SIG-M5 (cell line): ENCODE measurements around the gene VIPR2.
"Not testable (repeated sequence)": the region's sequence is repeated elsewhere in the genome, so short reads cannot be mapped to it uniquely, and the experiment has no call there.

ENCODE experiments used
- DNase-seq: peaks from one replicate; lab custom pipeline; 2025; lab: John Stamatoyannopoulos, UW

The VIPR2 gene

DNA sequence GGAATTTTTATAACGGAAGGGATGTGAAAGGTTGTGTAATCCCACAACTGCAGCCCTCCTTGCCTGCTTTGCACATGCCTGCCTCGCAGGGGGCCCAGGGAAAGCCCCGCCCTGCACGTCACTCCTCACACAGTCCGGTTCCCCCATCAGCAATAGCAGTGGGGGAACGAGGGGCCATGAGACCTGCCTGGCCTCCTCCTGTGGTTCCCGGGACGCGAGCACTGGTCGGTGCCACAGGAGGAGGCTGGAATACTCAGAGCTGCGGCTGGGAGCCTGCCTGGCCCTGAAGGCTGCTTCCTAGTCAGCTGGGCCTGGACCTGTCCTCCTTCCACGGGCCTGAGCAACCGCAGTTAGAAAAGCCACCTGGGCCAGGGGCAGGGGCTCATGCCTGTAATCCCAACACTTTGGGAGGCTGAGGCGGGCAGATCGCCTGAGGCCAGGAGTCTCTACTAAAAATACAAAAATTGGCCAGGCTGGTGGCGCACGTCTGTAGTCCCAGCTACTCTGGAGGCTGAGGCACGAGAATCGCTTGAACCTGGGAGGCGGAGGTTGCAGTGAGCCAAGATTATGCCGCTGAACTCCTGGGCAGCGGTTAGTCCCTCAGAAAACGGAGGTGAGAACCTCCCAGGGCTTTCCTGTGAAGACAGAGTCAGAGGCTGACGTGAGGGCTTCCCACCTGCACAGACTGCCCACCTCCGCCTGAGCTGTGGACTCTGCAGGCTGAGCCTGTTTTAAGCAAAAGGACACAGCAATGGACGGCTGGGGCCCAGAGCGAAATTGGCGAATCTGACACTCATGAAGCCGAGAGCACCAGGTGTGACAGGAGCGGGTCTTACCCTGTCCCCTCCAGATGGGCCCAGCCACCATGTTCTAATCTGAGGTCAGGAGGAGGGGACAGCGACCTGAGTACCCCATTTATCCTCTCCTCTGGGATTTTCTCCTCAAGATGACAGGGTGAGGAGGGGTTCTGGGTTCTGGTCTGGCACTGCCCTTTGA is 52.9 kb downstream of the VIPR2 start:
- DNase-seq = no peak

DNA sequence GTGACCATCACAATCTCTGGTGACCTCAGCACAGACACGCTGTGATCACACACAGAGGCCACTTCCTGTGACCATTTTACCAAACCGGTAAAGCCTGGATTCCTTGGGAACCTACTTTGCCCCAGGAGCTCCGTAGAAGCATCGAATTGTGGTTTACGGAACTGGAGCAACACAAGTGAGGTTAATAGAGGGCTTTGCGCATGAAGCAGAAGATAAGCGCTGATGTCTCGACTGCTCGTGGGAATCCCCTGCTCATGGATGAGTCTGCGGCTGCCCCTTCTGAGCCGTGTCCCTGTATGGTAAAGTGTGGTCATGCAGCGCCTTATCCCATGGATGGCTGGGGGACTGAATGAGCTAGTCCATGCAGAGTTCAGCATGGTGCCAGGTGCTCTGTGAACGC is 53.6 kb downstream of the VIPR2 start:
- DNase-seq = no peak

DNA sequence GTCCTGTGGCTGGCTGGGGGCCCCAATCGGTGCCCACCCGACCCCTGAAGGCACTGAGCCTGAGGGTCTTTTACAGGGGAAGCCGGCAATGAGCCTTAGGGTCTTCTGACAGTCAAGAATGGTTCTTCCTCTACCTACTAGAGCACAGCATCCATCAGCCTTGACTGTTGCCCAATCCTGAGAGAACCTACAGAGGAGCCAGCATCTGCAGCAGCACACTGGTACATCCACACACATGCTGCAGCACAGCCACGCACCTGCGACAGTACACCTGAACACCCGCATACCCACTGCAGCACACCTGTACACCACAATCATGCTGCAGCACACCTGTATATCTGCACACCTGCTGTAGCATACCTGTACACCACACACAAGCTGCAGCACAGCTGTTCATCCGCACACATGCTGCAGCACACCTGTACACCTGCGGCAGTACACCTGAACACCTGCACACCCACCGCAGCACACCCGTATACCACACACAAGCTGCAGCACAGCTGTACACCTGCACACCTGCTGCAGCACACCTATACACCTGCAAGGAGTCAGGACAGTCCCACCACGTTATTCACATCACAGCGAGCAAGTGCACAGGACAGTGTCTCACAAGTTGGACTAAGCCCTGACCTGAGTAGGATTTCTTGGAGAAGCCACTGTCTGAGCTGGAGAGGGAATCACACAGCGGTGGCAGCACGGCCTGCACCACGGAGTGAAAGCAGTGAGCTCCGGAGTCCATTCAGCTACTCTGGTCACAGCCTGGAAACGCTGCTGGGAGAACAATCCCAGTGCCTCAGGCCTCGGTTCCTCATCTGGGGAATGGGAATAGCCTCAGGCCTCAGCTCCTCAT is 56.4 kb downstream of the VIPR2 start:
- DNase-seq = no peak

DNA sequence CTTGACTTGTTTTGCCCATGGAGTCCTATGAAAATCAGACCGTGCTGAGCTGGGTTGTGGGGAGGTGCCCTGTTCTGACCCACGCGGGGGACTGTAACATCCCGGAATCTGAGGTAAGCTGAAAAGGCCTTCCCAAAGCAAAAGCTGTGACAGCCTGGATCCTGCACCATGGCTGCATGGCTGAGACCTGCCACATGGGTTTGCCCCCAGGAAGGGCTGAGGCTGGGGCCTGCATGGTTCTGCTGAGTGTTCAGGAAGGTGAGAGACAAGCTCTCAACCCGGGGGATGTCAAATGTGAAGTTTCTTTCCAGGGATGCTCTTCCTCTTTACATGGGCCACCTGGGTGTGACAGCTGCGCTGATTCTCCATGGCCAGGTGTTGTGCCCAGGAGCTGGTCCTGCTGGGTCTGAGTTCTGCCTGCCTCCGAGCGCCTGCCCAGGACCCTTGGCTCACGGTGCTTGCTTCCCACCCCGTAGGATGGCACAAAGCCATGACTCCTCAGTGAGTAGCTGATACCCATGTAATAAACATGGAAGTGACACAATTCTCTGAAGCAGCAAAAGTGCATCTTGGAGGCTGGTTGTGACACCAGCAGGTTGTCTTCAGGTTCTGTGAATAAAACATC is 58.3 kb downstream of the VIPR2 start:
- no peak for DNase-seq

DNA sequence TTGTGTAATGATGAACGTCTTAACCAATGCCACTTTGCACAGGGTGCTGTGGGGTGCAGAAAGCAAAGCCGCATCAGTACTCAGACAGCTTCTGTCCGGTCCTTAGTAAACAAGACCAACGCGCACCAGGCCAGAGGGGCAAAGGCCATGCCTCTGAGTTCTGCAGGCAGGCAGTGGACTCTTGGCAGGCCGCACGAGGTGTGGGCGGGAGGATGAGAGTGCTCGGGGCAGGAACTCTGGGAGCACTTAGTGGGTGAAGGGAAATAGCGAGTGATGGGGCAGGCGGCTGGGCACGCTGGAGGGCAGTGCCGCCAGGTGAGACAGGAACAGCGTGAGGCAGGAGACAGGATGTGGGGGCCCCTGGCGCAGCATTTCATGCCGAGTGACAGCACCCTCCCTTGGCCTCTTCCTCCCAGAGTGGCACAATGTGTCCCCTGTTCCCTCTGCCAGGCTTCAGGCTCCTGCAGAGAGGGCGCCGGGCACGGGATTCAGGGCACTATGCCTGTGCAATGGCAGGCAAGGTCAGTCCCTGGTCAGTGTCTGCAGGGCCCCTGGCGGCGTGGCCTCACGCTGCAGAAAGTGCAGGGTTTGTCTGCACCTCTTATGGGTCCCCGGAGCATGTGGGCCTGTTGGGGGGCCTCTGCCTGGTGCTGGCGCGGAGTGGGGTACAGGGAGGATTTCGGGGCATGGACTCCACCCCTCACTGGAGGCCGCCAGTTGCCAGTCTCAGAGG is 60.4 kb downstream of the VIPR2 start:
- DNase-seq = no peak

DNA sequence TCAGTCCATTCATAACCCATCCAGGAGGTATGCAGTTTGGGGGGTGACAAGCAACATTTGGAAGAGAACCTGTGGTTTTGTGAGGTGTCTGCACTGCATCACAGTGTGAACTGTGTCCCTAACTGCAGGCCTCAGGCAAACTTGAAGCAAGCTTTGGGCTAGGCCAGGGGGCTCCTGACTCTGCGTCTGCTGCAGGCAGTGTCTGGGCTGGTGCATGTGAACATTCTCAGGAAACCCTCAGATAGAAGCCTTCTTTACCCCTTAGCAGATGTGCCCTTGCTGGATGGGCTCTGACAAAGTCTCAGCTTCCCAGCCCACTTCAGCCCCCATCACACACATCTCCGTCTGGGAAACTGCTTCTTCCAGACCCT is 61.0 kb downstream of the VIPR2 start:
- DNase-seq = no peak

DNA sequence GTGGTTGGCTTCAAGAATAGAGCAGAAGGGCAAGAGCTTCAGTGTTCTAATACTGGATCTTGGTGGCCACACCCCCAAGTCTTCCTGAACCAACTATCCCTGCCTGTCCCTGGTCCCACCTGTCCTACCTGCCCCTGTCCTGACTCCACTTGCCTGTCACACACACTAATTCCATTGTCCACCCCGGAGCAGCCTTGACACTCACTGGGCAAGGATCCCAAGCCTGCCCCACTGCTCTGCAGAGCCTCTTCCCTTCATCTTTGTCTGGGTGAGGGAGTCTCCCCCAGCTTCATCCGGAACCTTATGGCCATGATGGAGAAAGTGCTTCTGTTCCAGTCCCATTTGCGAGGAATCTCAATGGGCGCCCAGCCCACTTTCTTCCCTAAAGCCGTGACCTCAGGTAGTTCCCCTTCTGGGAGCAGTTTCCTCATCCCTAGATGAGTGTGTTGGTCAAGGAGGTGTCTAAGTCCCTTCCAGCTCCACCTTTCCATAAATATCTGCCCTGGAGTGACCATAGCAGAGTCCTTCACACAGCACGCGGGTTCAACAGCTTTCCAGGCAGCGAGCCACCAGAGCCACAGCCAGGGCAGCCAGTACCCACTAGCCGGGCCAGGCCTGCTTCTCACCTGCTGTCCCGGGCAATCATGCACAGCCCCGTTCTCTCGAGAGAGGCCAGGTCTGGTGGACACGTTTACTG is 61.5 kb downstream of the VIPR2 start:
- DNase-seq = no peak

DNA sequence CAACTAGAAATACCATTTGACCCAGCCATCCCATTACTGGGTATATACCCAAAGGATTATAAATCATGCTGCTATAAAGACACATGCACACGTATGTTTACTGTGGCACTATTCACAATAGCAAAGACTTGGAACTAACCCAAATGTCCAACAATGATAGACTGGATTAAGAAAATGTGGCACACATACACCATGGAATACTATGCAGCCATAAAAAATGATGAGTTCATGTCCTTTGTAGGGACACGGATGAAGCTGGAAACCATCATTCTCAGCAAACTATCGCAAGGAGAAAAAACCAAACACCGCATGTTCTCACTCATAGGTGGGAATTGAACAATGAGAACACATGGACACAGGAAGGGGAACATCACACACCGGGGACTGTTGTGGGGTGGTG is 62.6 kb downstream of the VIPR2 start:
- not testable (repeated sequence) for DNase-seq

DNA sequence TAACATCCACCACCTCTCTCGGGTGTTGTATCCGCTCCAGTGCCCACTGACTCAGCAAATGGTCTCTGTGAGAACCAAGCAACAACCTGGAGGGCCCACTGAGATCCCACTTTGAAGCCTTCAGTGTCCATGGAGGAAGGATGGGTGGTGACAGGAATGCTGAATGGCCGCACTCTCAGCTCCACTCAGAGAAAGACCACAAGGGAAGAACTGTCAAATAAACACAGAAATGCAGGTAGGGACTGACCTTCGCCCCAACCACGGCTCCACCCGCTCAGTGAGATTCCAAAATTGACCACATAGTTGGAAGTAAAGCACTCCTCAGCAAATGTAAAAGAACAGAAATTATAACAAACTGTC is 65.8 kb downstream of the VIPR2 start:
- DNase-seq = no peak

DNA sequence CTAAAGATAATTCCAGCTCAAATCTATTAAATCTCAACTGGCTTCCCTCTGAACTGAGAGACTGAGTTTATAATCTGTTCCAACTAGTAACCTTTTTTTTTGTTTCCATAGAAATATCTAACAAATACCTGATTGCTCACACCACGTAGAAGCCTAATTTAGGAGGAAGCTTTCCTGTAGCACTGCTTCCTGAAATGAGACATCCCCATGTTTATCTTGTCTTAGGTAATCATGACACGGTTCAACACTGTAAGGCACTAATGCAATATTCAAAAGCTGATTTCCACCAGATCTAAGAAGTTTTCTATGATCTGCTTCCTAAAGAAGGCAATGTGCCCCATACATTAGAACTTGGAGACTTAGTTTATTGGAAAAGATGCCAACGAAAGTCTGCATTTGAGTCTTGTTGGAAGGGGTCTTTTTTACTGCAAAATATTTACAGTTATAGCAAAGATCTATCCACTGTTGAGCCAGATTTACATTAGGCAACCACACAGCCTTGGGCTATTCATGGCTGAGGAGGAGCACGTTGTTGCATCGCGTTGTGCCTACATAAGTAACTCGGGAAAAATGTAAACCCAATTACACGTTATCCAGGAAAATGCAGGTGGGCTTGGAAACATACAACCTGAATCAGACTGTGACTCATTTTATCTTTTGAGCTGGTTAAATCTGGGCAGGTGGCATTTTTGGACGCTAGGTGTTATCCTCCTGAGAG is 66.3 kb downstream of the VIPR2 start:
- no peak for DNase-seq

DNA sequence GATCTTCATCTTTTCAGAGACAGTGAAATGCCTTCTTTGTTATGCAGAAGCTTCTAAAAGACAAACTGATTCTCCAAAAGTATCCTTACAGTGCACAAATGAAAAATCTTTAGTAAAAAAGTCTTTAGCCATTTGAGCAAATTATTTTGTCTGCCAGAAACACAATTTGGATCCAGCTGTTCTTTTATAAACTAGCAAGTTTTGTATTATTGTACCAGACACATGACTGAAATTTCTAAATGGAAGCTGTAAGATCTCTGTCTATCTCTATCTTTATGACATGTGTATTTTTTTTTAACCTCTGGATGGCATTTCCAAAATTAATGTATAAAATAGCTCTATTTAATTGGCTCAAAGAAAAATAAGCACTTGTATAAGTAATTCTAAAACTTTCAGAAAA is 68.3 kb downstream of the VIPR2 start:
- no peak for DNase-seq

DNA sequence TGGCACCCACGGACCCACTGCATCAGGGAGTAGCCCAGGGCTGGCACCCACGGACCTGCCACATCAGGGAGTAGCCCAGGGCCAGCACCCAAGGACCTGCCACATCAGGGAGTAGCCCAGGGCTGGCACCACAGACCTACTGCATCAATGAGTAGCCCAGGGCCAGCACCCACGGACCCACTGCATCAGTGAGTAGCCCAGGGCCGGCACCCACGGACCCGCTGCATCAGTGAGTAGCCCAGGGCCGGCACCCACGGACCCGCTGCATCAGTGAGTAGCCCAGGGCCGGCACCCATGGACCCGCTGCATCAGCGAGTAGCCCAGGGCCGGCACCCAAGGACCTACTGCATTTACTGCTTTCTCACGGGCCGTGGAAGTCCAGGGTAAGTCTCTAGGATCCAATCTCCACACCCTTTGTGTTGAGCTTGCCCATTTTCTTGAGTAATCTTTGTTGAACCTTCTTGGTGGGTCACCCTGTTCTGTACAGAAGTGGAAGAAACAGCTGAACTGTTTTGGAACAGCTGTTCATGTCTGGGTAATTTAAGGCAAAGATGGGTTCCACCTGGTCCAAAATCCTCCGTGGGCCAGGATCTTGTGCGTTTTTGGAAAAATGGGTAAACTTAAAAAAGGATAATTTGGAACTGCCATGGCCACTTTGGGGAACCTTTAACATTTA is 69.0 kb downstream of the VIPR2 start:
- no peak for DNase-seq

DNA sequence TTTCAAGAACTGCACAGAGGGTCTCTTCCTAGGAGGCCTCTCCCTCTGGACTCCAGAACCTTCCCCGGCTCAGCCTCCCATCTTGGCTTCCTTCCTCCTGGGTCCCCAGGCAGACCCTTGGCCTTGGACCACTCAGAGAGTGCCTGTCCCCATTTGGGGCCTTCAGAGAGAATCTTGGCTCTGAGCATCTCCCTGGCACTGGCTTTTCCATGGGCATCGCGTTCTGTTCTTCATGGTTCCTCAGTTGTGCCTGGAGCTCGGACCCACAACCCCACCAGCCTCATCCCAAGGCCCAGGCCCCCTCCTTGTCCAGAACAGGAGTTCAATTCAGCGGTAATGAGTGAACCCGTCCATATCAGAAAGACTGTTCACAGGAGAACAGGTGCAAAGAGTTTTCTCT is 73.4 kb downstream of the VIPR2 start:
- DNase-seq = no peak

DNA sequence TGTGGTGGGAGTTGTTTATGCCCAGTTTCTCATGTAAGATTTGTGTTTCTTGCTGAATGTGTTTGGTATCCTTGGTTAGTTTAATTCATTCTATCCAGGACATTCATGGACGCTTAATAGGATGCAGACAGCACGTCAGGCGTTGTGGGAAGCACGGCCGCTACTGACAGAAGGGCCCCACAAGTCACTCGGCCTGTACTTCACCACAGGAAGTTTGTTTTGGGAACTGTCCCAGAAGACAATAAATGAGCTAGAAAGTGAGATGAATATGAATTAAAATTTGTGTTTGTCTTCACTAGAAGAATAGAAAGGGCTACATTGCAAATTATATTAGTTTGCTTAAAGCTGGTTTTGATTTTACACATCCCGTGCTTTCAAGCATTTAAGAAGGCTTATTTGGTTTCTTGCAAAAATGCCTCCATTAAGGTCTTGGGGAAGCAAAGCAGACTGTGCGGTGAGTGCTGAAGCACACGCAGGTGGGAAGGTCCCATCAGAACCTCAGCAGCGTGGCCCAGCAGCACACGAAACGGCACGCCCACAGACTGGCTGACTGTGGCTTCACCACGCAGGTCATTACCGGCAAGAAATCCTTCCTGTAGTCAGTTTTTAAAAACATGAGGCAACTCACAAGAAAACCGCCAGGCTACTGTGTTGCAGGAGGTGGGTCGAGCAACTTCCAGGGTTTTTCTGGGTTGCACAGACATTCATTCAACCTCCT is 74.1 kb downstream of the VIPR2 start:
- DNase-seq = no peak

DNA sequence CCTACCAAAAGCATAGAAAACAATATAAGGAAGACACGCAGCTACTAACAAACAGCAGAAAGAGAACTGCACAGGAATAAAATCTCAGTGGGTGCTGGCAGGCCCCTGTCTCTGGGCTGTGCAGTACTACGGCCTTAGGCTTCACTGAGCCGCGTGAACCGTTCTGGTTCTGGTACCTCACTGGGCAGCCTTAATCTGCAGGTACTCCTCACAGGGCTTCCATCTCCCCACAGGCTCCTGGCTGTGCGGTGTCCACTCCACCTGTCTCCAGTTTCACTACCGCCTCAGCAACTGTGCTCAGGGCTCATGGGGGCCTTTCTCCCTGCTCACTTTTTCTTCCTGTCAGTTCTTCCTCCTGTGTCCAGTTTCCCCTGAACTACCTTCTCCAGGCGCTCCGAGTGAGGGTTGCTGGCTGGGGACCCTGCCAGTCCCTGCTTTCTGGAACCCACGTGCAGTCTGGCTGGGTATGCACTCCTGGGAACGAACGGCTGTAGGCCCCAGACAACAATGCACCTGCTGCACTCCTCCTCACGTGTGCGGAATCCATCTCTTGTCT is 75.7 kb downstream of the VIPR2 start:
- DNase-seq = no peak

DNA sequence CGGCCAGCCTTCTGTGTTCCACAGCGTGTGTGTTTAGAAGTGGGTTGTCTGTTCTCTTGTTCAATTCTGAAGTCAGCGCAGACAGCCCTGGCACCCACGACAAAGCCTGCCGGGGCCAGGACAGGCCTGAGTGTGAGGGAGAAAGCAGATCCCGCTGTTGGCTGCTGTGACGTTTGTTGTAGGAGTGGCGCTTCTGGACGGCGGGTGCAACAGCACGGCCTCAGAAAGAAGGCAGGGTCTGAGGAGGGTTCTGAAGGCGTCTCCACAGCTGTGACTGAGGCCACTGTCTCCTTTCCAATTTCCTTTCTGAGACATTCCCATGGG is 76.2 kb downstream of the VIPR2 start:
- no peak for DNase-seq

DNA sequence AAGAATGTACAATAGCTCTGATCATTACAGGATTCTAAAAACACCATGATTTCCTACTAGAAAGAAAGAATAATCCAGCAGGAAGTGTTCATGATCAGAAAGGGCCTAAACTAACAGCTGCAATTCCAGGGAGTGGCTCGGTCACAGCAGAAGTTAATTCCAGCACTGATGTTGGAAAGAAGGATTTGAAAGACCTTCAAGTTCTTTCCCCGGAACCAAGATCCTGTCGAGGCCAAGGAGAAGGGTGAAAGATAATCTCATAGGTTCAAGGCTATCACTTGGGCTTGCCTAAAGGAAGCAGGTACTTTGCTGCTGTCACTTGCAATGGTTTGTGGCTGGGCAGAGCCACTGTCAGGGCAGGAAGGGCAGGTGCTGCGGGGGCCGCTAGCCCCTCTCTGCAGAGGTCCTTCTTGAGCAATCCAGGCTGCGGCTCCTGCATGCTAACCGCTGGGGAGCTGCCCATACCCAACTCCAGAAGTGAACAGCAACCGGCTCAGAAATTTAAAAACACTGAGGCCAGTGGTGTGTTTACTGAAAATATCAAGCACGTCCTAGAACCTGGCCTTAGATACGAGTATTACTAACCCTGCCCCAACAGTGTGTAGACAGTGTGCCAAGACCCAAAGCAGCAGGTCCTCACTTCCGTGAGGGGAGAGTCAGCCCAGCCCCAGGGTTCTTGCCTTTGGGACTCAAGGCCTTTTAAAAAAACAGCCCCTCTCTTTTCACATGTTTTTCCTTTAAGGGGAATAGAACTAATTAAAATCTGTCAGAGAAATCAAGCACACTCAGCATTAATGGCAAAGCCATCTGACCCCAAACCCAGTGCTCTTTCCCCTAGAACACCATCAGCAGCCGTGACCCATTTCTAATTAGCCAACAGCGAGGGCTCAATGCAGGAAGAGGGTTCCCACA is 76.8 kb downstream of the VIPR2 start:
- no peak for DNase-seq
